Neural cell (in vitro differentiated cells): ENCODE measurements around the gene SDK1. TPM values are rescaled to one million over a fixed set of nuclear protein-coding genes. Genes with fewer than 3 reads are reported as not detected.

Experiments used
- H2AFZ ChIP-seq: fragments of 200-600, 300-800 bp; sonication (generic), shearing (Covaris generic); 2 replicates; pipeline ENCODE4 v1.6.0; 2014; ENCODE audit warnings: low read depth, mild to moderate bottlenecking, antibody characterized with exemption, low read length, moderate library complexity
- H3F3A ChIP-seq: fragments of 200-600 bp; shearing (Covaris generic); 2 replicates; pipeline ENCODE4 v1.6.1; 2016; ENCODE audit warnings: mild to moderate bottlenecking, moderate library complexity, mixed read lengths, antibody characterized with exemption, low read length; ENCODE audit not compliant: insufficient read depth, poor library complexity, severe bottlenecking
- H3K27ac ChIP-seq: fragments of 200-600, 300-800 bp; sonication (generic), shearing (Covaris generic); 2 replicates; pipeline ENCODE4 v1.5.1; 2014; ENCODE audit warnings: mild to moderate bottlenecking, low read length, moderate library complexity
- H3K27me3 ChIP-seq: fragments of 300-800, 200-600 bp; sonication (generic), shearing (Covaris generic); 2 replicates; pipeline ENCODE4 v1.6.0; 2014; ENCODE audit warnings: mild to moderate bottlenecking, low read depth, low read length, moderate library complexity; ENCODE audit not compliant: insufficient read depth
- H3K36me3 ChIP-seq: fragments of 300-800, 200-600 bp; sonication (generic), shearing (Covaris generic); 2 replicates; pipeline ENCODE4 v1.5.1; 2014; ENCODE audit warnings: mild to moderate bottlenecking, antibody characterized with exemption, low read length, moderate library complexity; ENCODE audit not compliant: insufficient read depth
- H3K4me2 ChIP-seq: fragments of 300-800, 200-600 bp; sonication (generic), shearing (Covaris generic); 2 replicates; pipeline ENCODE4 v1.6.0; 2014; ENCODE audit warnings: mild to moderate bottlenecking, low read length
- H3K4me3 ChIP-seq: fragments of 300-800, 200-600 bp; sonication (generic), shearing (Covaris generic); 2 replicates; pipeline ENCODE4 v1.5.1; 2014; ENCODE audit warnings: mild to moderate bottlenecking, low read length, moderate library complexity
- H3K79me2 ChIP-seq: fragments of 200-600 bp; shearing (Covaris generic); replicated peaks from 2 replicates; pipeline ENCODE4 v1.6.0; 2014; ENCODE audit warnings: mild to moderate bottlenecking, low read length, moderate library complexity; ENCODE audit not compliant: insufficient read depth
- H3K9ac ChIP-seq: fragments of 300-800, 200-600 bp; sonication (generic), shearing (Covaris generic); 2 replicates; pipeline ENCODE4 v1.6.1; 2016; ENCODE audit warnings: mild to moderate bottlenecking, low read length, mixed read lengths
- H3K9me2 ChIP-seq: fragments of 200-600 bp; shearing (Covaris generic); 2 replicates; pipeline ENCODE4 v1.6.1; 2016; ENCODE audit warnings: mild to moderate bottlenecking, low read length, mixed read lengths; ENCODE audit not compliant: insufficient read depth
- H3K9me3 ChIP-seq: fragments of 200-600, 300-800 bp; sonication (generic), shearing (Covaris generic); 2 replicates; pipeline ENCODE4 v1.6.1; 2016; ENCODE audit warnings: mild to moderate bottlenecking, mixed run types, low read length, moderate library complexity, mixed read lengths
- H4K20me1 ChIP-seq: fragments of 200-600 bp; shearing (Covaris generic); 2 replicates; pipeline ENCODE4 v1.6.1; 2016; ENCODE audit warnings: mild to moderate bottlenecking, mixed run types; ENCODE audit not compliant: insufficient read depth
- EP300 ChIP-seq: fragments of 450-650 bp; conservative IDR thresholded peaks from 2 replicates; pipeline ENCODE4 v1.6.1; 2014; ENCODE audit warnings: antibody characterized with exemption, mild to moderate bottlenecking, moderate library complexity; ENCODE audit not compliant: poor library complexity, severe bottlenecking
- EZH2 ChIP-seq: fragments of 200-600, 300-800 bp; shearing (Covaris generic), sonication (generic); IDR thresholded peaks from 2 replicates; pipeline ENCODE4 v1.6.1; 2014; ENCODE audit warnings: antibody characterized with exemption, low read length, borderline replicate concordance, mild to moderate bottlenecking; ENCODE audit not compliant: insufficient read depth, poor library complexity, severe bottlenecking
- MXI1 ChIP-seq: fragments of 450-650 bp; conservative IDR thresholded peaks from 2 replicates; pipeline ENCODE4 v1.6.1; 2014; ENCODE audit warnings: antibody characterized with exemption, mild to moderate bottlenecking; ENCODE audit not compliant: poor library complexity, severe bottlenecking
- POLR2AphosphoS5 ChIP-seq: IDR thresholded peaks from 2 replicates; pipeline ENCODE4 v1.6.1; 2012
- RAD21 ChIP-seq: fragments of 450-650 bp; conservative IDR thresholded peaks from 2 replicates; pipeline ENCODE4 v1.6.1; 2014; ENCODE audit warnings: antibody characterized with exemption, mild to moderate bottlenecking, moderate library complexity
- SMC3 ChIP-seq: fragments of 450-650 bp; conservative IDR thresholded peaks from 2 replicates; pipeline ENCODE4 v1.6.1; 2014; ENCODE audit warnings: antibody characterized with exemption, mild to moderate bottlenecking, moderate library complexity; ENCODE audit not compliant: poor library complexity
- TAF1 ChIP-seq: IDR thresholded peaks from 2 replicates; pipeline ENCODE4 v1.6.1; 2012; ENCODE audit warnings: low read depth
- polyA plus RNA-seq: library from polyadenylated mRNA; depleted of rRNA; stranded (reverse); fragments of >200 nt; gene quantifications from 2 replicates; pipeline ENCODE4 v1.2.3, GENCODE V29; 2014
- TF ChIP-seq, protein P1 (sequence below): fragments of 450-650 bp; IDR thresholded peaks from 2 replicates; pipeline ENCODE4 v1.5.1; 2014; ENCODE audit warnings: antibody characterized with exemption, mild to moderate bottlenecking, moderate library complexity; ENCODE audit not compliant: poor library complexity, severe bottlenecking
- TF ChIP-seq, protein P2 (sequence below): IDR thresholded peaks from 2 replicates; pipeline ENCODE4 v1.6.1; 2012; ENCODE audit warnings: borderline replicate concordance

SDK1 gene
- polyA plus RNA-seq, 1 donor from 2014 or later = 2.7 TPM

- H3K79me2 ChIP-seq = no peaks in the 10 kb centered on the region
- TF ChIP-seq, protein P1, sequence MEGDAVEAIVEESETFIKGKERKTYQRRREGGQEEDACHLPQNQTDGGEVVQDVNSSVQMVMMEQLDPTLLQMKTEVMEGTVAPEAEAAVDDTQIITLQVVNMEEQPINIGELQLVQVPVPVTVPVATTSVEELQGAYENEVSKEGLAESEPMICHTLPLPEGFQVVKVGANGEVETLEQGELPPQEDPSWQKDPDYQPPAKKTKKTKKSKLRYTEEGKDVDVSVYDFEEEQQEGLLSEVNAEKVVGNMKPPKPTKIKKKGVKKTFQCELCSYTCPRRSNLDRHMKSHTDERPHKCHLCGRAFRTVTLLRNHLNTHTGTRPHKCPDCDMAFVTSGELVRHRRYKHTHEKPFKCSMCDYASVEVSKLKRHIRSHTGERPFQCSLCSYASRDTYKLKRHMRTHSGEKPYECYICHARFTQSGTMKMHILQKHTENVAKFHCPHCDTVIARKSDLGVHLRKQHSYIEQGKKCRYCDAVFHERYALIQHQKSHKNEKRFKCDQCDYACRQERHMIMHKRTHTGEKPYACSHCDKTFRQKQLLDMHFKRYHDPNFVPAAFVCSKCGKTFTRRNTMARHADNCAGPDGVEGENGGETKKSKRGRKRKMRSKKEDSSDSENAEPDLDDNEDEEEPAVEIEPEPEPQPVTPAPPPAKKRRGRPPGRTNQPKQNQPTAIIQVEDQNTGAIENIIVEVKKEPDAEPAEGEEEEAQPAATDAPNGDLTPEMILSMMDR = no peak
Measured at GRCh38 chr7:4179688-4180380, 878.8 kb downstream of the SDK1 start.

DNA sequence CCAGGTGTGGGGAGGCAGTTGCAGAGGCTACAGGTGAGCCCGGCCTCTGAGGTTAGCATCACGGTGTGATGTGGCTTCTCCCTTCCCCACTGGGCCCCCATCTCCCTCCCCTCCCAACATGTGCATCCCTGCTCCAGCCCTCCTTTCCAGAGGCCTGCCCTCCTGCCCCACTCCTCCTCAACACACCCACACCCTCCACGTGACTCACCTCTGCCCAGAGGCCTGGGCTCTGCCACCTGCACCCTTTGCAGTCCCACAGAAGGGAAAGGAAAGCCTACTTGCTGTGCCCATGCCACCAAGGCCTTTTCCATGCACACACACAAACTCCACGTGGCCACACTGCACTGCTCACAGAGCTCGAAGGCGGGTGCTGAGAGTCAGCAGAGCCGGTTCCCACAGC is 880.4 kb downstream of the SDK1 start:
- Histone ChIP-seq H3K79me2 (no peaks in the 10 kb centered on the region), H3K36me3 (no peaks in the 10 kb centered on the region), H3F3A (no peaks in the 10 kb centered on the region), H3K27ac (no peak overlapping the region), H4K20me1 (no peaks in the 10 kb centered on the region), H2AFZ (no peak overlapping the region), H3K4me3 (no peak overlapping the region), H3K9me3 (no peaks in the 10 kb centered on the region), H3K9ac (no peak overlapping the region), H3K27me3 (no peaks in the 10 kb centered on the region), H3K4me2 (no peak overlapping the region), H3K9me2 (no peaks in the 10 kb centered on the region)
- no peak for TF ChIP-seq RAD21
- TF ChIP-seq, protein P2, sequence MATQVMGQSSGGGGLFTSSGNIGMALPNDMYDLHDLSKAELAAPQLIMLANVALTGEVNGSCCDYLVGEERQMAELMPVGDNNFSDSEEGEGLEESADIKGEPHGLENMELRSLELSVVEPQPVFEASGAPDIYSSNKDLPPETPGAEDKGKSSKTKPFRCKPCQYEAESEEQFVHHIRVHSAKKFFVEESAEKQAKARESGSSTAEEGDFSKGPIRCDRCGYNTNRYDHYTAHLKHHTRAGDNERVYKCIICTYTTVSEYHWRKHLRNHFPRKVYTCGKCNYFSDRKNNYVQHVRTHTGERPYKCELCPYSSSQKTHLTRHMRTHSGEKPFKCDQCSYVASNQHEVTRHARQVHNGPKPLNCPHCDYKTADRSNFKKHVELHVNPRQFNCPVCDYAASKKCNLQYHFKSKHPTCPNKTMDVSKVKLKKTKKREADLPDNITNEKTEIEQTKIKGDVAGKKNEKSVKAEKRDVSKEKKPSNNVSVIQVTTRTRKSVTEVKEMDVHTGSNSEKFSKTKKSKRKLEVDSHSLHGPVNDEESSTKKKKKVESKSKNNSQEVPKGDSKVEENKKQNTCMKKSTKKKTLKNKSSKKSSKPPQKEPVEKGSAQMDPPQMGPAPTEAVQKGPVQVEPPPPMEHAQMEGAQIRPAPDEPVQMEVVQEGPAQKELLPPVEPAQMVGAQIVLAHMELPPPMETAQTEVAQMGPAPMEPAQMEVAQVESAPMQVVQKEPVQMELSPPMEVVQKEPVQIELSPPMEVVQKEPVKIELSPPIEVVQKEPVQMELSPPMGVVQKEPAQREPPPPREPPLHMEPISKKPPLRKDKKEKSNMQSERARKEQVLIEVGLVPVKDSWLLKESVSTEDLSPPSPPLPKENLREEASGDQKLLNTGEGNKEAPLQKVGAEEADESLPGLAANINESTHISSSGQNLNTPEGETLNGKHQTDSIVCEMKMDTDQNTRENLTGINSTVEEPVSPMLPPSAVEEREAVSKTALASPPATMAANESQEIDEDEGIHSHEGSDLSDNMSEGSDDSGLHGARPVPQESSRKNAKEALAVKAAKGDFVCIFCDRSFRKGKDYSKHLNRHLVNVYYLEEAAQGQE = no peak
- no peak for TF ChIP-seq TAF1
- TF ChIP-seq EZH2 = no peak
- TF ChIP-seq POLR2AphosphoS5 = no peak
- no peak for TF ChIP-seq EP300
- TF ChIP-seq, protein P1 = no peak
- no peak for TF ChIP-seq MXI1
- TF ChIP-seq SMC3 = no peak

More at GRCh38 chr7:4179688-4180380, 878.8 kb downstream of the SDK1 start:
- H4K20me1 ChIP-seq = no peaks in the 10 kb centered on the region
- no peak overlapping the region for H3K9ac ChIP-seq
- no peaks in the 10 kb centered on the region for H3F3A ChIP-seq
- H3K27ac ChIP-seq = no peak overlapping the region
- H3K9me3 ChIP-seq = no peaks in the 10 kb centered on the region
- no peak overlapping the region for H2AFZ ChIP-seq
- no peak overlapping the region for H3K4me3 ChIP-seq
- no peaks in the 10 kb centered on the region for H3K9me2 ChIP-seq
- no peaks in the 10 kb centered on the region for H3K36me3 ChIP-seq
- no peaks in the 10 kb centered on the region for H3K27me3 ChIP-seq
- no peak overlapping the region for H3K4me2 ChIP-seq
